LNCaP clone FGC (cell line): ENCODE results near the gene OIP5.
"Not testable (repeated sequence)": the region's sequence is repeated elsewhere in the genome, so short reads cannot be mapped to it uniquely, and the experiment has no call there.

ENCODE experiments used
- DNase-seq: peaks from one replicate; pipeline ENCODE4 v3.0.0-alpha.2; 2011; ENCODE audit warnings: low read depth
- H3K4me3 ChIP-seq: 2 replicates; pipeline ENCODE4 v1.5.1; 2011; ENCODE audit warnings: mild to moderate bottlenecking, low read depth, low read length, control low read depth
- CTCF ChIP-seq: IDR thresholded peaks from 2 replicates; pipeline ENCODE4 v1.5.1; 2012; ENCODE audit warnings: mild to moderate bottlenecking; ENCODE audit not compliant: control insufficient read depth, insufficient read depth; ENCODE audit errors: extremely low read depth

Gene OIP5

GRCh38 chr15:41333026-41333562 lies 703 bp upstream of the OIP5 start:
- no peak for DNase-seq
- TF ChIP-seq CTCF, result no peak

GRCh38 chr15:41331833-41332193 lies 578 bp downstream of the OIP5 start:
- peak; percentile 73 for TF ChIP-seq CTCF
- DNase-seq, result no peak
- peak overlapping the region; percentile 96 for H3K4me3 ChIP-seq

More at GRCh38 chr15:41333026-41333562, 703 bp upstream of the OIP5 start:
- peak overlapping the region; percentile 96 for H3K4me3 ChIP-seq

DNA sequence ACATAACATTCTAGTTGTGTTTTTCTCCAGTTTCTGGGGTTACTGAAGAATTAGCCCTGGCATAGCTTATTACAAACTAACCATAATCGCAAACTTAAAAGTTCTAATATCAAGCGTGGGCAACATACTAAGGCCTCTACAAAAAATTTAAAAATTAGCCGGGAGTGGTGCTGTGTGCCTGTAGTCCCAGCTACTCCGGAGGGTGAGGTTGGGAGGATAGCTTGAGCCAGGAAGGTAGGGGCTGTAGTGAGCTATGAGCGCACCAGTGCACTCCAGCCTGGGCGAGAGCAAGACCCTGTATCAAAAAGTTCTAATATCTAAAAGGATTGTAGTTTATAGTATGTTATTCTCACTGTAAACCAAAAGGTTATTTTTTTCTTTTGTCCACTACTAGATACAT lies 1.1 kb downstream of the OIP5 start:
- H3K4me3 ChIP-seq, result peak overlapping the region; percentile 96
- no peak for DNase-seq

GRCh38 chr15:41323611-41324010 lies 8.8 kb downstream of the OIP5 start:
- TF ChIP-seq CTCF, result no peak
- no peak overlapping the region for H3K4me3 ChIP-seq
- no peak for DNase-seq

More for the DNA sequence above, 1.1 kb downstream of the OIP5 start:
- no peak for TF ChIP-seq CTCF

DNA sequence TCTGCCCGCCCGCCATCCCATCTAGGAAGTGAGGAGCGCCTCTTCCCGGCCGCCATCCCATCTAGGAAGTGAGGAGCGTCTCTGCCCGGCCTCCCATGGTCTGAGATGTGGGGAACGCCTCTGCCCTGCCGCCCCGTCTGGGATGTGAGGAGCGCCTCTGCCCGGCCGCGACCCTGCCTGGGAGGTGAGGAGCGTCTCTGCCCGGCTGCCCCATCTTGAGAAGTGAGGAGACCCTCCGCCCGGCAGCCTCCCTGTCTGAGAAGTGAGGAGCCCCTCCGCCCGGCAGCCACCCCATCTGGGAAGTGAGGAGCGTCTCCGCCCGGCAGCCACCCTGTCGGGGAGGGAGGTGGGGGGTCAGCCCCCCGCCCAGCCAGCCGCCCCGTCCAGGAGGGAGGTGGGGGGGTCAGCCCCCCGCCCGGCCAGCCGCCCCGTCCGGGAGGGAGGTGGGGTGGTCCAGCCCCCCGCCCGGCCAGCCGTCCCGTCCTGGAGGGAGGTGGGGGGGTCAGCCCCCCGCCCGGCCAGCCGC lies 11.5 kb downstream of the OIP5 start:
- not testable (repeated sequence) for H3K4me3 ChIP-seq, DNase-seq

DNA sequence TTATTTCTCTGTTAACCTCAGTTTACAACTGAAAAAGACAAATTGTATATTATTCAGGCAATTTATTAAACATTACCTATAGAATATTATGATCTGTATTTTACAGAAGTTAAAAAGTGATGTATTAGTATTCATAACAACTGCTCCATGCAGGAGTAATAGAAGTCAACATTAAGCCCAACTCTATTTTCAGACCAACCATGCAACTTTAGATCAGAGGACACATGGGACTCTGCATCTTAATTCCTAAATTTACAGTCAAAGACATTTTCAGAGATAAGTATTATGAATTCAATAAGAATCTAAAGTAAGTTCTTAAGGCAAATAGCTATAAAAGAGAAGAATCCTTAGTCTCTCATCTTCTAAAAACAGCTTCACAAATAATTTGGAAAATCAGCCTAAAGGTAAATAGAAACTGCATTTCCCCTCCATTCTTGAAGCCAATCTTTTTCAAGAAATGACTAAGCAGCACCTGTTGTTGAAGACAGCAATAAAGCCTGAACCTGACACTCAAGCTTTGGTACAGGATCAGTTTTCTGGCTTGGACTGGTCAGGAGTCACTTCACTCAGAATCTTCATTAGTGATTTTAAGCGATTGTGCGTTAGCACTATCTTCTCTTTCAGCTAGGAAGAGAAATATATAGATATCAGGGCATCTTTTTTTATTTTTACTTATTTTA lies 23.0 kb downstream of the OIP5 start:
- no peak for DNase-seq
- no peak overlapping the region for H3K4me3 ChIP-seq
- TF ChIP-seq CTCF, result no peak

- H3K4me3 ChIP-seq, result no peak overlapping the region
- DNase-seq, result no peak
- TF ChIP-seq CTCF, result no peak
These were observed 24.7 kb downstream of the OIP5 start for GRCh38 chr15:41307679-41308078.
